HCT116 (cell line): Measurements from ENCODE around the gene DEFB127. TPM values are rescaled to one million over a fixed set of nuclear protein-coding genes. Genes with fewer than 3 reads are reported as not detected.

Experiments
- ATAC-seq: fragments of 200-7000 bp; cut with Tn5 transposase; 2 replicates; pipeline ENCODE4 v1.9.1; 2020; ENCODE audit warnings: mild to moderate bottlenecking, moderate library complexity
- BruUV-seq: library from RNA; stranded (reverse); fragments of 400-500 nt; replicated peaks from 2 replicates; lab custom pipeline; 2021; lab: Mats Ljungman, UMichigan
- CTCF ChIA-PET: fragments of 300-600 bp; sonication (Branson Sonifier 250); formaldehyde crosslinking; loops from one replicate; lab custom pipeline; 2021; ENCODE audit warnings: antibody characterized with exemption; lab: Charles Lee
- POLR2A ChIA-PET: fragments of 300-600, 350-600 bp; sonication (Branson Sonifier 250); formaldehyde crosslinking; loops from one replicate; lab custom pipeline; 2021; ENCODE audit warnings: antibody characterized with exemption; lab: Charles Lee
- RAD21 ChIA-PET, 2 experiments: fragments of 300-600 bp; sonication (Branson Sonifier 250); formaldehyde crosslinking; loops; one replicate each; lab custom pipeline; 2023; ENCODE audit warnings: low total read pairs in 2 of 2; ENCODE audit not compliant: uncharacterized antibody in 2 of 2, unreplicated experiment in 2 of 2, low non-redundant PET in 1 of 2; lab: Charles Lee
- DNase-seq: peaks from one replicate; pipeline ENCODE4 v3.0.0-alpha.2; 2010; ENCODE audit warnings: low read depth, low spot score
- H2AFZ ChIP-seq: fragments of 200-600 bp; shearing (Covaris generic), sonication (generic); 2 replicates; pipeline ENCODE4 v1.6.1; 2017; ENCODE audit warnings: low read depth, mixed run types, mixed read lengths, antibody characterized with exemption, low read length; ENCODE audit not compliant: poor library complexity, severe bottlenecking
- H3K27ac ChIP-seq: 2 replicates; pipeline ENCODE4 v1.5.1; 2012; ENCODE audit warnings: low read depth, low read length
- H3K27me3 ChIP-seq: fragments of 200-600 bp; sonication (generic); 2 replicates; pipeline ENCODE4 v1.6.1; 2016; ENCODE audit warnings: mixed run types, low read length, mixed read lengths; ENCODE audit not compliant: insufficient read depth
- H3K36me3 ChIP-seq, 2 experiments: fragments of 200-500 bp in 1 of 2; fragments of 200-600 bp in 1 of 2; sonication (Bioruptor generic) in 1 of 2; sonication (generic) in 1 of 2; 2 replicates each; pipeline versions ENCODE4 v1.5.1 to v1.6.1; 2014 to 2016; ENCODE audit warnings: low read length in 2 of 2, inconsistent platforms in 1 of 2, mixed read lengths in 1 of 2, mixed run types in 1 of 2; ENCODE audit not compliant: insufficient read depth in 2 of 2, control insufficient read depth in 1 of 2
- H3K4me1 ChIP-seq, 2 experiments: fragments of 200-600 bp in 1 of 2; sonication (generic) in 1 of 2; 2 replicates each; pipeline versions ENCODE4 v1.5.1 to v1.6.1; 2012 to 2017; ENCODE audit warnings: low read length in 2 of 2, inconsistent platforms in 1 of 2, mild to moderate bottlenecking in 1 of 2, mixed read lengths in 1 of 2, mixed run types in 1 of 2, moderate library complexity in 1 of 2; ENCODE audit not compliant: insufficient read depth in 2 of 2, control insufficient read depth in 1 of 2
- H3K4me2 ChIP-seq: fragments of 200-600 bp; sonication (generic); 2 replicates; pipeline ENCODE4 v1.6.1; 2017; ENCODE audit warnings: mixed run types, low read length, mixed read lengths
- H3K4me3 ChIP-seq, 2 experiments: fragments of 200-600 bp in 1 of 2; sonication (generic) in 1 of 2; replicated peaks in 1 of 2; 2 replicates each; pipeline ENCODE4 v1.5.1; 2011 to 2016; ENCODE audit warnings: low read length in 2 of 2, control low read depth in 1 of 2, low read depth in 1 of 2, mild to moderate bottlenecking in 1 of 2, mixed read lengths in 1 of 2, mixed run types in 1 of 2
- H3K79me2 ChIP-seq: fragments of 200-600 bp; sonication (generic); 2 replicates; pipeline ENCODE4 v1.6.1; 2017; ENCODE audit warnings: mild to moderate bottlenecking, mixed run types, low read length, moderate library complexity, mixed read lengths; ENCODE audit not compliant: insufficient read depth
- H3K9ac ChIP-seq: fragments of 200-600 bp; sonication (generic); 2 replicates; pipeline ENCODE4 v1.6.1; 2016; ENCODE audit warnings: low read length, mixed read lengths
- H3K9me2 ChIP-seq: fragments of 200-600 bp; sonication (generic), shearing (Covaris generic); 2 replicates; pipeline ENCODE4 v1.6.1; 2017; ENCODE audit warnings: mixed run types, mild to moderate bottlenecking, moderate library complexity; ENCODE audit not compliant: insufficient read depth
- H3K9me3 ChIP-seq, 2 experiments: fragments of 200-500 bp in 1 of 2; fragments of 200-600 bp in 1 of 2; sonication (Bioruptor generic) in 1 of 2; sonication (generic) in 1 of 2; 2 replicates each; pipeline ENCODE4 v1.6.1; 2014 to 2017; ENCODE audit warnings: low read length in 2 of 2, mixed read lengths in 2 of 2, inconsistent platforms in 1 of 2, low read depth in 1 of 2, mild to moderate bottlenecking in 1 of 2, mixed run types in 1 of 2, moderate library complexity in 1 of 2; ENCODE audit not compliant: control insufficient read depth in 1 of 2, insufficient read depth in 1 of 2
- H4K20me1 ChIP-seq: fragments of 200-600 bp; sonication (generic), shearing (Covaris generic); 2 replicates; pipeline ENCODE4 v1.6.1; 2017; ENCODE audit warnings: mixed run types, mild to moderate bottlenecking, moderate library complexity; ENCODE audit not compliant: insufficient read depth
- CBX3 ChIP-seq: IDR thresholded peaks from 2 replicates; pipeline ENCODE4 v1.6.1; 2012; ENCODE audit warnings: low read depth
- EGR1 ChIP-seq: IDR thresholded peaks from 2 replicates; pipeline ENCODE4 v1.6.1; 2012; ENCODE audit warnings: low read depth
- ELF1 ChIP-seq: IDR thresholded peaks from 2 replicates; pipeline ENCODE4 v1.6.1; 2012; ENCODE audit warnings: low read depth, borderline replicate concordance
- EZH2 ChIP-seq: fragments of 200-600 bp; sonication (generic); IDR thresholded peaks from 2 replicates; pipeline ENCODE4 v1.6.1; 2017; ENCODE audit warnings: antibody characterized with exemption, mixed run types
- POLR2A ChIP-seq: IDR thresholded peaks from 2 replicates; pipeline ENCODE4 v1.7.0; 2011; ENCODE audit warnings: borderline replicate concordance; ENCODE audit not compliant: insufficient read depth, insufficient read length; ENCODE audit errors: extremely low read depth
- POLR2AphosphoS5 ChIP-seq: IDR thresholded peaks from 2 replicates; pipeline ENCODE4 v1.6.1; 2011; ENCODE audit warnings: mild to moderate bottlenecking, low read depth, low read length, moderate library complexity
- RAD21 ChIP-seq: IDR thresholded peaks from 2 replicates; pipeline ENCODE4 v1.6.1; 2012; ENCODE audit warnings: low read depth, mild to moderate bottlenecking
- SP1 ChIP-seq: IDR thresholded peaks from 2 replicates; pipeline ENCODE4 v1.6.1; 2012; ENCODE audit warnings: low read depth
- TCF7L2 ChIP-seq: IDR thresholded peaks from 2 replicates; pipeline ENCODE4 v1.7.0; 2011; ENCODE audit warnings: borderline replicate concordance, inconsistent platforms; ENCODE audit not compliant: insufficient read depth, insufficient read length; ENCODE audit errors: extremely low read depth
- YY1 ChIP-seq: IDR thresholded peaks from 2 replicates; pipeline ENCODE4 v1.6.1; 2011; ENCODE audit warnings: low read length, low read depth, moderate library complexity, mild to moderate bottlenecking; ENCODE audit not compliant: insufficient replicate concordance; ENCODE audit errors: extremely low read depth
- ZFX ChIP-seq: fragments of 450-650 bp; IDR thresholded peaks from 2 replicates; pipeline ENCODE4 v1.6.1; 2017
- ZNF274 ChIP-seq: fragments of 200-500 bp; sonication (Bioruptor generic); IDR thresholded peaks from 2 replicates; pipeline ENCODE4 v1.6.1; 2014; ENCODE audit warnings: mild to moderate bottlenecking, low read depth, low read length, inconsistent platforms
- intact Hi-C: fragments of 100-400 bp; cut with micrococcal nuclease; formaldehyde crosslinking; loops from 2 replicates; pipeline ENCODE4 v1.10.0; 2022
- total RNA-seq: library from RNA; stranded (reverse); gene quantifications from one replicate; pipeline ENCODE4 v1.2.1, GENCODE V29; 2021; ENCODE audit not compliant: unreplicated experiment
- TF ChIP-seq, protein P1 (sequence below), 3 experiments: fragments of 200-600 bp in 1 of 3; sonication (generic) in 1 of 3; IDR thresholded peaks in 2 of 3; conservative IDR thresholded peaks in 1 of 3; 2 replicates each; pipeline ENCODE4 v1.5.1; 2012 to 2017; ENCODE audit warnings: low read depth in 2 of 3, low read length in 2 of 3, antibody characterized with exemption in 1 of 3, borderline replicate concordance in 1 of 3, control low read depth in 1 of 3, mild to moderate bottlenecking in 1 of 3, mixed read lengths in 1 of 3, mixed run types in 1 of 3, moderate library complexity in 1 of 3; ENCODE audit not compliant: insufficient read depth in 1 of 3
- TF ChIP-seq, protein P2 (sequence below): IDR thresholded peaks from 2 replicates; pipeline ENCODE4 v1.6.1; 2012; ENCODE audit warnings: low read depth
- TF ChIP-seq, protein P3 (sequence below): IDR thresholded peaks from 2 replicates; pipeline ENCODE4 v1.6.1; 2012
- TF ChIP-seq, protein P4 (sequence below): IDR thresholded peaks from 2 replicates; pipeline ENCODE4 v1.6.1; 2011; ENCODE audit warnings: mild to moderate bottlenecking, low read length, moderate library complexity; ENCODE audit not compliant: insufficient replicate concordance; ENCODE audit errors: extremely low read depth

Gene DEFB127
- total RNA-seq, 1 experiment from 2014 or later = not detected

DNA sequence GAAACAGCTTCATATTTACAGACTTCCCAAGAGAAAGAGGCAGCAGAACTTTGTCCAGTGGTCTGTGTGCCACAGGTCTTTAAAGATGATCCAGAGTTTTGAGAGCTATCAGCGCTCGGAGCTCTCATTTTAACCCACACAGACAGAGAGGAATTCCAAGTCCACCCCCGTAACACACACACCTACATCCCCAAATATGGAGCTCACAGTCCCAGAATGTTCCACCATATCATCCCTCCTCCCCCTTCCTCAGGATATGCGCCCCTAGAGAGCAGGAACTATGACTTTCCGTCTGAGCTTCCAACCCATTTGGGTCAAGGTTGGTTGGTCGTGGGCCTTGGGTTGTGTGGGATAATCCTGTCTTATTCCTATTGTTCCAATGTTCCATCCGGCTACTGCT, 32.4 kb downstream of the DEFB127 start, which contains the start of gene DEFB128:
TSS of gene DEFB128 (minus strand) at position 101 of the 400 bp plus-strand sequence. CDS start at position 13, 88 bp downstream.
- H2AFZ ChIP-seq = no peak within 1 kb of the TSS
- H3K9ac ChIP-seq = no peak within 1 kb of the TSS
- CTCF ChIA-PET = no interaction called here
- H3K79me2 ChIP-seq = no peaks in the 10 kb centered on the region
- H3K27ac ChIP-seq = no peak within 1 kb of the TSS
- H3K9me2 ChIP-seq = no peaks in the 10 kb centered on the region
- no TSS peak for BruUV-seq
- H3K9me3 ChIP-seq = no peaks in the 10 kb centered on the region
- no peak for ATAC-seq
- POLR2A ChIA-PET = no interaction called here
- no peaks in the 10 kb centered on the region for H3K4me1 ChIP-seq
- DNase-seq = no peak
- intact Hi-C loops = no loop called here
- RAD21 ChIA-PET = no interaction called here
- H3K4me3 ChIP-seq = no peak within 1 kb of the TSS
- TF ChIP-seq, protein P1, sequence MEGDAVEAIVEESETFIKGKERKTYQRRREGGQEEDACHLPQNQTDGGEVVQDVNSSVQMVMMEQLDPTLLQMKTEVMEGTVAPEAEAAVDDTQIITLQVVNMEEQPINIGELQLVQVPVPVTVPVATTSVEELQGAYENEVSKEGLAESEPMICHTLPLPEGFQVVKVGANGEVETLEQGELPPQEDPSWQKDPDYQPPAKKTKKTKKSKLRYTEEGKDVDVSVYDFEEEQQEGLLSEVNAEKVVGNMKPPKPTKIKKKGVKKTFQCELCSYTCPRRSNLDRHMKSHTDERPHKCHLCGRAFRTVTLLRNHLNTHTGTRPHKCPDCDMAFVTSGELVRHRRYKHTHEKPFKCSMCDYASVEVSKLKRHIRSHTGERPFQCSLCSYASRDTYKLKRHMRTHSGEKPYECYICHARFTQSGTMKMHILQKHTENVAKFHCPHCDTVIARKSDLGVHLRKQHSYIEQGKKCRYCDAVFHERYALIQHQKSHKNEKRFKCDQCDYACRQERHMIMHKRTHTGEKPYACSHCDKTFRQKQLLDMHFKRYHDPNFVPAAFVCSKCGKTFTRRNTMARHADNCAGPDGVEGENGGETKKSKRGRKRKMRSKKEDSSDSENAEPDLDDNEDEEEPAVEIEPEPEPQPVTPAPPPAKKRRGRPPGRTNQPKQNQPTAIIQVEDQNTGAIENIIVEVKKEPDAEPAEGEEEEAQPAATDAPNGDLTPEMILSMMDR (IDR thresholded peaks at IDR 0.05 in 2 of 3, conservative IDR thresholded peaks at IDR 0.05 in 1 of 3; ENCODE audit: borderline replicate concordance in 1 of 3, insufficient read depth in 1 of 3, low read depth in 2 of 3, low read length in 2 of 3) = no peak
- TF ChIP-seq ZFX = no peak
- no peak for TF ChIP-seq TCF7L2
- no peak for TF ChIP-seq ELF1
- TF ChIP-seq POLR2AphosphoS5 = no peak
- no peak for TF ChIP-seq RAD21
- TF ChIP-seq EGR1 = no peak
- TF ChIP-seq YY1 = no peak
- TF ChIP-seq ZNF274 = no peak
- TF ChIP-seq, protein P2, sequence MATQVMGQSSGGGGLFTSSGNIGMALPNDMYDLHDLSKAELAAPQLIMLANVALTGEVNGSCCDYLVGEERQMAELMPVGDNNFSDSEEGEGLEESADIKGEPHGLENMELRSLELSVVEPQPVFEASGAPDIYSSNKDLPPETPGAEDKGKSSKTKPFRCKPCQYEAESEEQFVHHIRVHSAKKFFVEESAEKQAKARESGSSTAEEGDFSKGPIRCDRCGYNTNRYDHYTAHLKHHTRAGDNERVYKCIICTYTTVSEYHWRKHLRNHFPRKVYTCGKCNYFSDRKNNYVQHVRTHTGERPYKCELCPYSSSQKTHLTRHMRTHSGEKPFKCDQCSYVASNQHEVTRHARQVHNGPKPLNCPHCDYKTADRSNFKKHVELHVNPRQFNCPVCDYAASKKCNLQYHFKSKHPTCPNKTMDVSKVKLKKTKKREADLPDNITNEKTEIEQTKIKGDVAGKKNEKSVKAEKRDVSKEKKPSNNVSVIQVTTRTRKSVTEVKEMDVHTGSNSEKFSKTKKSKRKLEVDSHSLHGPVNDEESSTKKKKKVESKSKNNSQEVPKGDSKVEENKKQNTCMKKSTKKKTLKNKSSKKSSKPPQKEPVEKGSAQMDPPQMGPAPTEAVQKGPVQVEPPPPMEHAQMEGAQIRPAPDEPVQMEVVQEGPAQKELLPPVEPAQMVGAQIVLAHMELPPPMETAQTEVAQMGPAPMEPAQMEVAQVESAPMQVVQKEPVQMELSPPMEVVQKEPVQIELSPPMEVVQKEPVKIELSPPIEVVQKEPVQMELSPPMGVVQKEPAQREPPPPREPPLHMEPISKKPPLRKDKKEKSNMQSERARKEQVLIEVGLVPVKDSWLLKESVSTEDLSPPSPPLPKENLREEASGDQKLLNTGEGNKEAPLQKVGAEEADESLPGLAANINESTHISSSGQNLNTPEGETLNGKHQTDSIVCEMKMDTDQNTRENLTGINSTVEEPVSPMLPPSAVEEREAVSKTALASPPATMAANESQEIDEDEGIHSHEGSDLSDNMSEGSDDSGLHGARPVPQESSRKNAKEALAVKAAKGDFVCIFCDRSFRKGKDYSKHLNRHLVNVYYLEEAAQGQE = no peak
- no peak for TF ChIP-seq CBX3
- TF ChIP-seq, protein P3, sequence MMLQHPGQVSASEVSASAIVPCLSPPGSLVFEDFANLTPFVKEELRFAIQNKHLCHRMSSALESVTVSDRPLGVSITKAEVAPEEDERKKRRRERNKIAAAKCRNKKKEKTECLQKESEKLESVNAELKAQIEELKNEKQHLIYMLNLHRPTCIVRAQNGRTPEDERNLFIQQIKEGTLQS = no peak
- no peak for TF ChIP-seq EZH2
- no peak for TF ChIP-seq POLR2A
- no peak for TF ChIP-seq SP1
- TF ChIP-seq, protein P4, sequence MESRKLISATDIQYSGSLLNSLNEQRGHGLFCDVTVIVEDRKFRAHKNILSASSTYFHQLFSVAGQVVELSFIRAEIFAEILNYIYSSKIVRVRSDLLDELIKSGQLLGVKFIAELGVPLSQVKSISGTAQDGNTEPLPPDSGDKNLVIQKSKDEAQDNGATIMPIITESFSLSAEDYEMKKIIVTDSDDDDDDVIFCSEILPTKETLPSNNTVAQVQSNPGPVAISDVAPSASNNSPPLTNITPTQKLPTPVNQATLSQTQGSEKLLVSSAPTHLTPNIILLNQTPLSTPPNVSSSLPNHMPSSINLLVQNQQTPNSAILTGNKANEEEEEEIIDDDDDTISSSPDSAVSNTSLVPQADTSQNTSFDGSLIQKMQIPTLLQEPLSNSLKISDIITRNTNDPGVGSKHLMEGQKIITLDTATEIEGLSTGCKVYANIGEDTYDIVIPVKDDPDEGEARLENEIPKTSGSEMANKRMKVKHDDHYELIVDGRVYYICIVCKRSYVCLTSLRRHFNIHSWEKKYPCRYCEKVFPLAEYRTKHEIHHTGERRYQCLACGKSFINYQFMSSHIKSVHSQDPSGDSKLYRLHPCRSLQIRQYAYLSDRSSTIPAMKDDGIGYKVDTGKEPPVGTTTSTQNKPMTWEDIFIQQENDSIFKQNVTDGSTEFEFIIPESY = no peak
- no peaks in the 10 kb centered on the region for H3K36me3 ChIP-seq
- H3K27me3 ChIP-seq = 0 out of 2 replicates have a peak, but pooled peaks cover 7% of the 10 kb centered on the region
- no peak within 1 kb of the TSS for H3K4me2 ChIP-seq
- no peaks in the 10 kb centered on the region for H4K20me1 ChIP-seq
